Astrocyte (in vitro differentiated cells and primary cell): ENCODE results near the gene GTSE1. TPM values are rescaled to one million over a fixed set of nuclear protein-coding genes. Genes with fewer than 3 reads are reported as not detected.

Experiments
- DNase-seq: peaks from one replicate; pipeline ENCODE4 v3.0.0-alpha.2; 2010; ENCODE audit warnings: low read depth
- FAIRE-seq: peaks from 2 replicates; lab custom pipeline; 2011; peaks lifted over from hg19 to GRCh38; lab: Jason Lieb, UNC
- H2AFZ ChIP-seq: 2 replicates; pipeline ENCODE4 v1.6.0; 2012; ENCODE audit warnings: low read depth, low read length, inconsistent platforms
- H3K27ac ChIP-seq: 2 replicates; pipeline ENCODE4 v1.5.1; 2011; ENCODE audit warnings: low read depth, low read length, inconsistent platforms
- H3K27me3 ChIP-seq: 2 replicates; pipeline ENCODE4 v1.6.0; 2011; ENCODE audit warnings: low read length, inconsistent platforms; ENCODE audit not compliant: insufficient read depth
- H3K36me3 ChIP-seq: 2 replicates; pipeline ENCODE4 v1.5.1; 2011; ENCODE audit warnings: low read length, inconsistent platforms; ENCODE audit not compliant: insufficient read depth
- H3K4me1 ChIP-seq: 2 replicates; pipeline ENCODE4 v1.5.1; 2011; ENCODE audit warnings: low read length, inconsistent platforms; ENCODE audit not compliant: insufficient read depth
- H3K4me2 ChIP-seq: 2 replicates; pipeline ENCODE4 v1.6.0; 2012; ENCODE audit warnings: low read length, inconsistent platforms
- H3K4me3 ChIP-seq: 2 replicates; pipeline ENCODE4 v1.5.1; 2011; ENCODE audit warnings: low read depth, mild to moderate bottlenecking, low read length, inconsistent platforms; ENCODE audit not compliant: insufficient read depth
- H3K79me2 ChIP-seq: 2 replicates; pipeline ENCODE4 v1.6.0; 2012; ENCODE audit warnings: mild to moderate bottlenecking, low read length, inconsistent platforms; ENCODE audit not compliant: insufficient read depth
- H3K9ac ChIP-seq: 2 replicates; pipeline ENCODE4 v1.6.0; 2012; ENCODE audit warnings: mild to moderate bottlenecking, low read length, inconsistent platforms
- H3K9me3 ChIP-seq: 2 replicates; pipeline ENCODE4 v1.5.1; 2012; ENCODE audit warnings: low read depth, mild to moderate bottlenecking, low read length, inconsistent platforms; ENCODE audit not compliant: insufficient read depth
- H4K20me1 ChIP-seq: 2 replicates; pipeline ENCODE4 v1.6.0; 2012; ENCODE audit warnings: low read length, inconsistent platforms; ENCODE audit not compliant: insufficient read depth
- H3K27ac Mint-ChIP-seq: one replicate; pipeline ENCODE4 v1.8.0; 2021; ENCODE audit warnings: mild to moderate bottlenecking, mixed read lengths; ENCODE audit not compliant: unreplicated experiment
- H3K27me3 Mint-ChIP-seq: one replicate; pipeline ENCODE4 v1.8.0; 2021; ENCODE audit warnings: low read depth, mixed read lengths; ENCODE audit not compliant: unreplicated experiment
- H3K36me3 Mint-ChIP-seq: one replicate; pipeline ENCODE4 v1.8.0; 2021; ENCODE audit warnings: low read depth, mixed read lengths; ENCODE audit not compliant: unreplicated experiment
- H3K4me1 Mint-ChIP-seq: one replicate; pipeline ENCODE4 v1.8.0; 2021; ENCODE audit warnings: low read depth, mixed read lengths; ENCODE audit not compliant: unreplicated experiment
- H3K4me3 Mint-ChIP-seq: one replicate; pipeline ENCODE4 v1.8.0; 2021; ENCODE audit warnings: mild to moderate bottlenecking, moderate library complexity, mixed read lengths; ENCODE audit not compliant: unreplicated experiment
- H3K9me3 Mint-ChIP-seq: one replicate; pipeline ENCODE4 v1.8.0; 2021; ENCODE audit warnings: mild to moderate bottlenecking, mixed read lengths; ENCODE audit not compliant: unreplicated experiment
- CTCF ChIP-seq: IDR thresholded peaks from 2 replicates; pipeline ENCODE4 v1.5.1; 2011; ENCODE audit warnings: low read depth, mild to moderate bottlenecking, inconsistent platforms, low read length, moderate library complexity; ENCODE audit not compliant: insufficient read depth
- EZH2 ChIP-seq: IDR thresholded peaks from 2 replicates; pipeline ENCODE4 v1.6.1; 2012; ENCODE audit warnings: mild to moderate bottlenecking, low read length, inconsistent platforms; ENCODE audit not compliant: insufficient read depth
- total RNA-seq: library from RNA; stranded (reverse); gene quantifications from 2 replicates; pipeline ENCODE4 v1.2.1, GENCODE V29; 2021

The GTSE1 gene
- total RNA-seq, 1 donor from 2014 or later, result 4.1 TPM

GRCh38 chr22:46362203-46362933, 65.7 kb downstream of the GTSE1 start:
- DNase-seq, result no peak
- Histone ChIP-seq H3K4me3 (no peak overlapping the region), H2AFZ (no peak overlapping the region), H3K27me3 (no peaks in the 10 kb centered on the region), H3K36me3 (no peaks in the 10 kb centered on the region), H3K4me1 (no peaks in the 10 kb centered on the region), H3K9ac (no peak overlapping the region), H3K79me2 (no peaks in the 10 kb centered on the region), H3K27ac (no peak overlapping the region), H4K20me1 (peaks cover 10% of the 10 kb centered on the region), H3K4me2 (no peak overlapping the region), H3K9me3 (no peaks in the 10 kb centered on the region)
- Mint-ChIP-seq H3K4me1 (peaks cover 7% of the 10 kb centered on the region), H3K4me3 (no peak overlapping the region), H3K9me3 (no peaks in the 10 kb centered on the region), H3K36me3 (peaks cover 18% of the 10 kb centered on the region), H3K27me3 (no peaks in the 10 kb centered on the region), H3K27ac (no peak overlapping the region)
- FAIRE-seq, result no peak
- TF ChIP-seq CTCF (no peak), EZH2 (no peak)

GRCh38 chr22:46362934-46363515, 66.4 kb downstream of the GTSE1 start:
- Histone ChIP-seq H3K79me2 (no peaks in the 10 kb centered on the region), H3K9ac (no peak overlapping the region), H2AFZ (no peak overlapping the region), H3K4me3 (no peak overlapping the region), H3K27me3 (no peaks in the 10 kb centered on the region), H3K36me3 (no peaks in the 10 kb centered on the region), H3K4me1 (no peaks in the 10 kb centered on the region), H3K27ac (no peak overlapping the region), H3K4me2 (no peak overlapping the region), H3K9me3 (no peaks in the 10 kb centered on the region), H4K20me1 (peaks cover 9% of the 10 kb centered on the region)
- Mint-ChIP-seq H3K4me3 (no peak overlapping the region), H3K4me1 (peaks cover 7% of the 10 kb centered on the region), H3K27ac (no peak overlapping the region), H3K27me3 (no peaks in the 10 kb centered on the region), H3K36me3 (peaks cover 17% of the 10 kb centered on the region), H3K9me3 (no peaks in the 10 kb centered on the region)
- DNase-seq (no peak), FAIRE-seq (no peak)
- TF ChIP-seq EZH2 (no peak), CTCF (no peak)
